Tibial artery (tissue), 4 donors: ENCODE measurements around the gene SLC25A28.

ENCODE experiments used
- DNase-seq, 2 donors: peaks; one replicate each; pipeline ENCODE4 v3.0.0-alpha.2; 2019
- H3K27ac ChIP-seq, 2 donors: fragments of 200-600 bp; sonication (generic) in 1 of 2; 1 replicate in 1 of 2; 2 replicates in 1 of 2; pipeline ENCODE4 v1.5.1; 2018 to 2019; ENCODE audit warnings: mild to moderate bottlenecking in 1 of 2
- H3K27me3 ChIP-seq, 2 donors: fragments of 200-600 bp; sonication (generic) in 1 of 2; one replicate each; pipeline versions ENCODE4 v1.5.1 to v1.6.0; 2016 to 2019
- H3K36me3 ChIP-seq, 3 donors: fragments of 200-600 bp; sonication (generic) in 2 of 3; one replicate each; pipeline ENCODE4 v1.5.1; 2016 to 2019; ENCODE audit warnings: mild to moderate bottlenecking in 2 of 3
- H3K4me1 ChIP-seq, 4 donors: fragments of 200-600 bp; sonication (generic) in 2 of 4; 1 replicate in 3 of 4; 2 replicates in 1 of 4; pipeline ENCODE4 v1.5.1; 2016 to 2019
- H3K4me3 ChIP-seq, 2 donors: fragments of 200-600 bp; sonication (generic) in 1 of 2; 1 replicate in 1 of 2; 2 replicates in 1 of 2; pipeline ENCODE4 v1.5.1; 2018 to 2019; ENCODE audit warnings: mild to moderate bottlenecking in 2 of 2
- H3K9me3 ChIP-seq, 3 donors: fragments of 200-600 bp; sonication (generic) in 1 of 3; one replicate each; pipeline ENCODE4 v1.5.1; 2016 to 2019
- intact Hi-C: fragments of 100-400 bp; cut with DNase I; formaldehyde crosslinking; loops from one replicate; pipeline ENCODE4 v1.15.0; 2023; ENCODE audit warnings: low total_unique reads
- TF ChIP-seq, protein P1 (sequence below), 2 experiments: fragments of 200-600 bp in 1 of 2; fragments of 450-650 bp in 1 of 2; IDR thresholded peaks; one replicate each; pipeline ENCODE4 v1.5.1; 2017 to 2019; ENCODE audit warnings: antibody characterized with exemption in 2 of 2, mild to moderate bottlenecking in 1 of 2, moderate library complexity in 1 of 2

SLC25A28 gene

DNA sequence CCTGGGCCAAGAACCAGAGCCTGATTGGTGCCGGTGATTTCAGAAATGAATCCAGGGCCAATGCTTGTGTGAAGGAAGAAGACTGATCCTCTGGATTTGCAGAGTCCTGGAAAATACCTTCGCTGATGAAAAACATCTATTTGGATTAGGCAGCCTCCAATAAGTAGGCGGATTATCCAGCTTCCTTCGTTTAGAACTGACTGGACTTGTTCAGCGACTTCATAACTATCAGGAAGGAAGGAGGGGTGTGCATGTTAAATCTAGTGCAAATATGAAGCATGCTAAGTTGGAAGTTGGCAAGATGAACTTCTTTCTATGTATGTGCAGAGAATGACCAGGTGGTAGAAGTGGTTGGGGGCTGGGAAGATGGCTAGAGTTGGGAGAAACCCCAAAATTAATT lies 46.4 kb downstream of the SLC25A28 start:
- TF ChIP-seq, protein P1, sequence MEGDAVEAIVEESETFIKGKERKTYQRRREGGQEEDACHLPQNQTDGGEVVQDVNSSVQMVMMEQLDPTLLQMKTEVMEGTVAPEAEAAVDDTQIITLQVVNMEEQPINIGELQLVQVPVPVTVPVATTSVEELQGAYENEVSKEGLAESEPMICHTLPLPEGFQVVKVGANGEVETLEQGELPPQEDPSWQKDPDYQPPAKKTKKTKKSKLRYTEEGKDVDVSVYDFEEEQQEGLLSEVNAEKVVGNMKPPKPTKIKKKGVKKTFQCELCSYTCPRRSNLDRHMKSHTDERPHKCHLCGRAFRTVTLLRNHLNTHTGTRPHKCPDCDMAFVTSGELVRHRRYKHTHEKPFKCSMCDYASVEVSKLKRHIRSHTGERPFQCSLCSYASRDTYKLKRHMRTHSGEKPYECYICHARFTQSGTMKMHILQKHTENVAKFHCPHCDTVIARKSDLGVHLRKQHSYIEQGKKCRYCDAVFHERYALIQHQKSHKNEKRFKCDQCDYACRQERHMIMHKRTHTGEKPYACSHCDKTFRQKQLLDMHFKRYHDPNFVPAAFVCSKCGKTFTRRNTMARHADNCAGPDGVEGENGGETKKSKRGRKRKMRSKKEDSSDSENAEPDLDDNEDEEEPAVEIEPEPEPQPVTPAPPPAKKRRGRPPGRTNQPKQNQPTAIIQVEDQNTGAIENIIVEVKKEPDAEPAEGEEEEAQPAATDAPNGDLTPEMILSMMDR (IDR thresholded peaks at IDR 0.05): no peak

DNA sequence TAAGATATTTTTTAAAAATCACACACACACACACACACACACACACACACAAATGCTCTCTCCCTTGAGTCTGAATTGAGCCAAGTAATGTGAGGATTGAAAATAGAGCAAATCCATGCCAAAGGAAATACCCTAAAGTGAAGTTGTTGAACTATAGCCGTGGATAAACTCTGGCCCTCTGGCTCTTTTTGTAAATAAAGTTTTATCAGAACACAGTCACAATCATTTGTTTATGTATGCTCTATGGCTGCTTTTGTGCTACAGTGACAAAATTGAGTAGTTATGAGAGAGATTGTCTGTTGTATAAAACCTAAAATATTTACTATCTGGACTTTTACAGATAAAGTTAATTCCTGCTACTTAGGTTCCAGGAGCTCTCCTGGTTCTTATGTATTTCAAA lies 48.4 kb downstream of the SLC25A28 start:
- TF ChIP-seq, protein P1 (IDR thresholded peaks at IDR 0.05): no peak
- Histone ChIP-seq H3K36me3 (no peaks in the 10 kb centered on the region), H3K4me3 (no peak overlapping the region), H3K4me1 (no peaks in the 10 kb centered on the region), H3K27ac (no peak overlapping the region), H3K9me3 (no peaks in the 10 kb centered on the region), H3K27me3 (peaks cover 0 to 25% of the 10 kb centered on the region in 2 donors)
- no peak for DNase-seq
- intact Hi-C loops: no loop called here

More for the DNA sequence above, 46.4 kb downstream of the SLC25A28 start:
- Histone ChIP-seq H3K36me3 (no peaks in the 10 kb centered on the region), H3K9me3 (no peaks in the 10 kb centered on the region), H3K4me3 (no peak overlapping the region), H3K27me3 (peaks cover 0 to 30% of the 10 kb centered on the region in 2 donors), H3K4me1 (no peaks in the 10 kb centered on the region), H3K27ac (no peak overlapping the region)
- intact Hi-C loops: no loop called here
- no peak for DNase-seq

DNA sequence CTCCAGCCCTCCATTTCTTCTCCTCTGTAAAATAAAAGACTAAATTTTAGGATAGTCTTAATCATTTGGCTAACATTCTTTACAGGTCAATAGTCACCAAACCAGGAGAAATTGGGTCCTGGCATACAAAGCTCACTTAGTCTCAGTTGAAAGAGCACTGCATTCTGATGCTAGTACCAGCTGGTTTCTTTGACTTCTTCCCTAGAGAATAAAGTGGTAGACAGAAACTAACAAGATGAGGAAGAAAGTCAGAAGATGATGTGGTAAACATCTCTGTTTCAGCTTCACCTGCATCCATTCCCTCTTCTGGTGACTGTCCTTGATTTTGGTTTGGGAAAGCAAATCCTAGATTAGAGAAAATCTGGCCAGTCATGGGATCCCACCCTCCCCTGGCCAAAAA lies 50.3 kb downstream of the SLC25A28 start:
- intact Hi-C loops: no loop called here
- no peak for DNase-seq
- TF ChIP-seq, protein P1 (IDR thresholded peaks at IDR 0.05): no peak
- Histone ChIP-seq H3K4me3 (no peak overlapping the region), H3K4me1 (no peaks in the 10 kb centered on the region), H3K9me3 (no peaks in the 10 kb centered on the region), H3K27me3 (peaks cover 0 to 25% of the 10 kb centered on the region in 2 donors), H3K36me3 (no peaks in the 10 kb centered on the region), H3K27ac (no peak overlapping the region)

DNA sequence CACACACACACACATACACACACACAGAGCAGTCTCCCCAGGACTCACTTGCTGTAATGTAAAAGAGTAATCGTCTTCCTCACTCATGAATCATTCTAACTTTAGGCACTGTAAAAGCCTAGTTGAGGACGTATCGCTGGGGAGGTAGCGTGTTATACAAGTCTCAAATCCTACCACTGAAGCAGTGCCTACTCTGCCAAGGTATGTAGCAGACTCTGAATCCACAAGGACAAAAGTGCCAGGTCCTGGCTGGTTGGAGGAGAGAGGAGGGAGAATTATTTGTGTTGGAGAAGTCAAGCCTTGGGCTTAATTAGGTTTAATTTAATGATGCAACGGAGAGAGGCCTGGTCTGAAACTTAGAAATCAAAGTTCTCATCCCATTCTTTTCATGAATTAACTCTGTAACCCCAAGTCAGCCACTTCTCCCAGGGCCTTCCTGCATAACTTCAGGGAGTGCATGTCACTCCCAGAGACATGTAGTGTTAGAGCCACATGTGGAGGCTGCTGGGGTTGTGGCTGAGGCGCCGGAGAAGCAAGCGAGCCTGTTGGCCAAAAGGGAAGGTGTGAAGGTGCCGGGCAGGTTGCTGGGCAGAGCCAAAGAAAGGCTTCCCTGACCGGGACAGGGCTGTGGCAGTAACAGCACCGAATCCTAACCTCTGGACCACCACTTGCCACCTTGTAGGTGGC lies 50.8 kb downstream of the SLC25A28 start:
- TF ChIP-seq, protein P1 (IDR thresholded peaks at IDR 0.05): no peak
- H3K9me3 ChIP-seq: no peaks in the 10 kb centered on the region
- no peak overlapping the region for H3K27ac ChIP-seq
- intact Hi-C loops: no loop called here
- peaks cover 0 to 25% of the 10 kb centered on the region in 2 donors for H3K27me3 ChIP-seq
- no peak for DNase-seq
- no peaks in the 10 kb centered on the region for H3K4me1 ChIP-seq
- no peak overlapping the region for H3K4me3 ChIP-seq
- no peaks in the 10 kb centered on the region for H3K36me3 ChIP-seq

DNA sequence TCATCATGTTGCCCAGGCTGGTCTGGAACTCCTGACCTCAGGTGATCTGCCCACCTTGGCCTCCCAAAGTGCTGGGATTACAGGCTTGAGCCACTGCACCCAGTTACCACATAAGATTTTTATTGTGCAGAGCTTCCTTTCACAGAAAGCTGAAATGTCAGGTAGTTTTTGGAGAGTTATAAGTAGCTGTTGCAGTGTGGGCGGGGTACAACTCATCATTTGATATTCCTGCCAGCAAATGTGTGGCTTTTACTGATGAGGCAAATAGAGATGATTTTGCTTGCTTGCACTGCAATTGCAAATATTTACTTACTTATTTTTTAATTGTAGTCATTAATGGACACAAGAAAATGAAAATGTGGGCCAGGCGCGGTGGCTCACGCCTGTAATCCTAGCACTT lies 55.1 kb downstream of the SLC25A28 start:
- TF ChIP-seq, protein P1 (IDR thresholded peaks at IDR 0.05): no peak
- Histone ChIP-seq H3K36me3 (no peaks in the 10 kb centered on the region), H3K9me3 (no peaks in the 10 kb centered on the region), H3K4me1 (no peaks in the 10 kb centered on the region), H3K27me3 (peaks cover 0 to 14% of the 10 kb centered on the region in 2 donors), H3K27ac (no peak overlapping the region), H3K4me3 (no peak overlapping the region)
- no peak for DNase-seq
- intact Hi-C loops: no loop called here
